HG02798 (cell line): ENCODE data around the gene ZMIZ1.

ENCODE experiments used
- ATAC-seq: cut with Tn5 transposase; IDR thresholded peaks from one replicate; pipeline ENCODE4 v1.9.1; 2021; ENCODE audit warnings: mild to moderate bottlenecking; ENCODE audit not compliant: unreplicated experiment, poor library complexity

Gene ZMIZ1

DNA sequence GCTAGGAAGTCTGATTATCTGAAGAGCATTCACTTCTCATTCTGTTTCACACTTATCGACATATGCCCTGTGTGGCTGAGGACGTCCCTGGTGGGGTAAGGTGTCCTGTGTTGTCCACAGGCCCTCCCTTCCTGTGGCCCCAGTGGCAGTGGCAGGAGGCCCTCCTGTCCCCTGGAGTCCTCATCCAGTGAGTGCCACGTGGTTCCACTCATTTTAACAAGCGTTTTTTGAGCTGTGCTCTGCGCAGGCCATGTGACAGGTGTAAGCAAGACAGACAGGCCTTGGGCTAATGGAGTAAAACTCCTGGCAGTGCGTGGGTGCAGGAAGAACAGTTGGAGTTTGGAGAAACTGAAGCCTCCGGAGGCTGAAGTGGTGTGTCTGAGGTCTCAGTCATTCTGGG, 239.2 kb downstream of the ZMIZ1 start:
- ATAC-seq, result no peak

DNA sequence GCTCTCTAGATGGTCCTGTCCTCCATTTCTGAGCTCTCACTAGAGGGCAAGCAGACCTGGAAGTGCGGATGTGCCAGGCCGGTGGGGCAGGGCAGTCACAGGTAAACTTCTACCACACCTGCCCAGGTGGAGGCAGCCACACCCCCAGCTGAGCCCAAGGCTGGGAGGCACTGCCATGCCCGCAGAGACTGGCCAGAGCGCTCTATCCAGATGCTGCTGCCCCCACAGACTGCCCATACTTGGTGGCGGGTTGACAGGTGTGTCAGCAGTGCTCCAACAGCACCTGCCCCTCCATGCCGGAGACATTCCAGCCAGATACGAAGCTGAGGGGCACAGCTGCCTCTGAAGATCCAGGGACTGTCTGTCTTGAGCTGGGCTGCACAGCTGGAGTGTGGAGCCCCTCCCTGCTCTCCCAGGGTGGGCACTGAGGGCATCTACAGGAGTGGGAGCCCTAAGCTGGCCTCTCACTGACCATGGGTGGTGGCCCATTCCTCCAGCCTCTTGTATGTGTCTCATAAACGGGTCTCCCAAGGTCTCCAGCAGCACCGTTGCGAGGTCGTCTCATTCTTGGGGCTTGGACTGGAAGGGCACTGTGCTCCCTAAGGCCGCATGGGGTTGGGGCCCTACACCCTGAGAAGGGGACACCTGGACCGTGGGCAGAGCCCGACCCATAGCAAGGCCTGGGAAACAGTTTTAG, 240.4 kb downstream of the ZMIZ1 start:
- ATAC-seq, result no peak

- no peak for ATAC-seq
These were observed 241.6 kb downstream of the ZMIZ1 start for GRCh38 chr10:79310200-79310865.

- ATAC-seq, result no peak
These were observed 242.3 kb downstream of the ZMIZ1 start for GRCh38 chr10:79310911-79311573.

DNA sequence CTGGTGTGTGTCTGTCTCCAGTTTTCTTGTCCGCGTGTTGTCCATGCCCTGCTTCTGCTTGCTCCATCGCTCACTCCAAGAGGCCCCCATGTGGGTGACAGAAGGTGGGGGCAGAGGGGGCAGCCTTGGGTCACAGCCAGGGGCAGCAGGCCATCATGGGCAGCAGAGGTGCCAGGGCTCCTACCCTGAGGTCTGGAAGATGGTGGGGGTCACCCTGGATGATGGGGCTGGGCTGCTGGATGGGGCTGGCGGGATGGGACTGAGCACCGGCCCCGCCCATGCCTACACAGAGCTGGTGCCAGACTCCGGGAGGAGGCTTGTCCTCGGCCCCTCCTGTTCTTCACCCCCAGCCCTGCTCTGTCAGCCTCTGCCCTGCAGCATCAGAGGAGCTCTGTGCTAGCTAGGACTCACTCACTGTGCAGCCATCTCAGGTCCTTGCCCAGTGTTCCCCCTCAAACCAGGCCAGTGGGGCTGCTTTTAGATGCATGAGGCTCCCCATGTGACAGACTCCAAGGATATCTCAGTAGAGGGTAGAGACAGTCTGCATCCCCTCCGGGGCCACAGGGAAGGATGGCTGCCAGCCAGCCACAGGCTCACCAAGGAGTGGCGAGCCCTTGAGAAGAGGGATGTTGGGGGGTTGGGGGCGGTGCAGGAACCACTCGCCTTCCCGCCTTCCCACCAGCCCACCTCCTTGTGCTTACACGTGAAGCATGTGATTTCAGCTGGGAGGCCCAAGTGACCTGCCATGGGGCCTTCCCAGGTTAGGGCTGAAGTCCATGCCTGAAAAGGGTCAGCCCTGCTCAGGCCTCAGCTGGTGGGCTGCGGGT, 243.0 kb downstream of the ZMIZ1 start:
- no peak for ATAC-seq

- ATAC-seq, result no peak
These were observed 243.9 kb downstream of the ZMIZ1 start for GRCh38 chr10:79312601-79313187.

DNA sequence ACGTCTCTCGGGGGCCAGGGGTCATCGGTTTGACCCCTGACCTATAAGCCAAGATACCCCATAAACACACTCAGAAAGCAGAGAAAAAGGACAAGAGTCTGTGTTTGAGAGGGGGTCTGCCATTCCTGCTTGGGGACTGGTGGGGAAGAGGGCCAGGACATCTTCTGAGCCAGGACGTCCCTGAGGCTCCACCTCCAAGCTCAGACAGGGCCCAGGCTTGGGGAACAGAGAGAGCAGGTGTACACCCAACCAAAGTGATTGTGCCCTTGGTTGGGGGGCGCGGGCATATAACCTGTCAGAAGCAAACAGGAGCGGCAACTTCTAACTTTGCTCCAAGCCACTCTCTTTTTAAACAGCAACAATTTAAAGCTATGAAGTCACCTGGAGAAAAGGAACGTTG, 244.6 kb downstream of the ZMIZ1 start:
- no peak for ATAC-seq

DNA sequence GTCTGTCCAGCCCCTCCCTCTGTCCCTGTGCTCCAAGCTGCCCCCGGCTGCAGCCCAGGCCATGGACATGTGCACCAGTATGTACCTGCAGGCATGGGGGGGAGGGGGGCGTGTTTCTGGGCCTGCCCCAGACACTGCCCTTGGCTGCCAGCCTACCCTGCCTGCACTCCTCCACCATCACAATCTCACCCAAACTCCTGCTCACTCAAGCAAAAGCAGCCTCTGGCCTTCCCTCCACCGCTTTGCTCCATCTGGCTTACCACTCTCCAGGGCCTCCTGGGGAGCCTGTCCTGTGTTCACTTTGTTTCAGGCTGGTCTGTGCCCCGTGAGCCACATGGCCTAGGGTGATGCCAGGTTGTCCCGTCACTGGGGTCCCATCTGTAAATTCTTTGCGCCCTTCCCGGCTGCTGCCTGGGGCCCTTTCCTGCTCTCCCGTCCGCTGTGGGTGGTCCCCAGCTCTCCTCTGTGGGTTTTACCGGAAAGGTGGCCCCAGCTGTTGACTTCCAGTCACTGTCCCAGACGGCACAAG, 245.2 kb downstream of the ZMIZ1 start:
- no peak for ATAC-seq

- ATAC-seq, result no peak
These were observed 246.2 kb downstream of the ZMIZ1 start for GRCh38 chr10:79314761-79315601.

- ATAC-seq, result no peak
These were observed 246.8 kb downstream of the ZMIZ1 start for GRCh38 chr10:79315602-79315920.

- ATAC-seq, result peak; percentile 74
These were observed 248.1 kb downstream of the ZMIZ1 start for GRCh38 chr10:79316671-79317431.

GRCh38 chr10:79318369-79318768, 249.6 kb downstream of the ZMIZ1 start:
- no peak for ATAC-seq

- no peak for ATAC-seq
These were observed 250.5 kb downstream of the ZMIZ1 start for GRCh38 chr10:79319115-79319771.

DNA sequence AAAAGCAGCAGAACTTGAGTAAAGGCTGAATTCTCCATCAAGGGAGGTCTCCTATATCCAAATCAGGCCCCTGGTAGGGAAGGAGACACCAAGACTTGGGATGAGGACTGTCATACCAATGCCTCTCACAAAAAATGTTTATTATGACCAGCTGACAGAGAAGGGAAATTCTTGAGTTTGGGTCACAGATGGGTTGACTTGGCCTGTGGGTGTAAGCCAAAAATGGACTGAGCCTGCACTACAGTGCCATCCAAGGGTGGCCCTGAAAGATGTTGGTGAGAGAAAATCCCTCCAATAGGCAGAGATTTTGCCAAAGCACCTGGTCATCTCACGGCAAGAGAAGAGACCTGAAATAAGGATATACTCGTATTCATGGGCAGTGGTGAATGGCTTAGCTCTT, 251.6 kb downstream of the ZMIZ1 start:
- no peak for ATAC-seq

GRCh38 chr10:79320820-79321493, 252.2 kb downstream of the ZMIZ1 start:
- no peak for ATAC-seq

GRCh38 chr10:79321494-79321882, 252.7 kb downstream of the ZMIZ1 start:
- ATAC-seq, result no peak

DNA sequence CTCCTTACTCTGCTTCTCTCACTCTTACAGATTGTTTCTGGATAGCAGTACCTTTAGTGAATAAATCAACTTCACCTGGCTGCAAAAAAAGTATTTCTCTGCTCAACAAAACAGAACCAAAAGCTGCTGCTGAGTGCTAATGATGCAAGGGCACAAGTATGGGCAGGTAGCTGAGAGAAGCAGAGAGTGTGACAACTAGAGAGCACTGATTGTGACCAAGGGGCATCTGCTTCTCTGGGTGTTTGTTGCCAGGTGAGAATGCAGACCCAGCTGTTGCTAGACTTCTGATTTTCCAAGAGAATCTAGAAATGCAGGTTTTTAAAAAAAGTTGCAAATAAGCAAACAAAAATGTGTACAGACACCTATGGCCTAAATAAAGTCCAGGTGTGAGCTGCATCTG, 253.2 kb downstream of the ZMIZ1 start:
- ATAC-seq, result no peak
